ENCODE results near the gene HLA-DPB1. TPM values are rescaled to one million over a fixed set of nuclear protein-coding genes. Genes with fewer than 3 reads are reported as not detected.

The HLA-DPB1 gene
- total RNA-seq, 4 donors from 2014 or later = 33.8 to 44.7 (median 41.0) TPM

DNA sequence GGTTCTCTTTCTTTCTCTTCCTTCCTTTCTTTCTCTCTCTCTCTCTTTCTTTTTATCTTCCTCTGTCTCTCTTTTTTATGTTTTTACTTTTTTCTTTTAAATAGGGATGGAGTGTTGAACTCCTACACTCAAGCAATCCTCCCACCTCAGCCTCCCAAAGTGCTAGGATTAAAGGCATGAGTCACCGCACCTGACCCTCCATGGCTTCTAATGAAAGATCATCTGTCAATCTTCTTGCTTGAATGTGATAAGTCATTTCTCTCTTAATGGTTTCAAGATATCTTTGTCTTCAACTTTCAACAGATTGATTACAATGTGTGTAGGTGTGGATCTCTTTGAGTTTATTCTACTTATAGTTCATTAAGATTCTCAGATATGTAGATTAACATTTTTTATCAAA lies 41.2 kb upstream of the HLA-DPB1 start:
- 92 to 98% methylated on average over 1 of the region's 1 CpG for WGBS, 2 donors
- no peak for TF ChIP-seq POLR2A (IDR thresholded peaks at IDR 0.05)
- TF ChIP-seq, protein P1, sequence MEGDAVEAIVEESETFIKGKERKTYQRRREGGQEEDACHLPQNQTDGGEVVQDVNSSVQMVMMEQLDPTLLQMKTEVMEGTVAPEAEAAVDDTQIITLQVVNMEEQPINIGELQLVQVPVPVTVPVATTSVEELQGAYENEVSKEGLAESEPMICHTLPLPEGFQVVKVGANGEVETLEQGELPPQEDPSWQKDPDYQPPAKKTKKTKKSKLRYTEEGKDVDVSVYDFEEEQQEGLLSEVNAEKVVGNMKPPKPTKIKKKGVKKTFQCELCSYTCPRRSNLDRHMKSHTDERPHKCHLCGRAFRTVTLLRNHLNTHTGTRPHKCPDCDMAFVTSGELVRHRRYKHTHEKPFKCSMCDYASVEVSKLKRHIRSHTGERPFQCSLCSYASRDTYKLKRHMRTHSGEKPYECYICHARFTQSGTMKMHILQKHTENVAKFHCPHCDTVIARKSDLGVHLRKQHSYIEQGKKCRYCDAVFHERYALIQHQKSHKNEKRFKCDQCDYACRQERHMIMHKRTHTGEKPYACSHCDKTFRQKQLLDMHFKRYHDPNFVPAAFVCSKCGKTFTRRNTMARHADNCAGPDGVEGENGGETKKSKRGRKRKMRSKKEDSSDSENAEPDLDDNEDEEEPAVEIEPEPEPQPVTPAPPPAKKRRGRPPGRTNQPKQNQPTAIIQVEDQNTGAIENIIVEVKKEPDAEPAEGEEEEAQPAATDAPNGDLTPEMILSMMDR (IDR thresholded peaks at IDR 0.05) = no peak
- intact Hi-C loops (cut with DNase I) = no loop called here
- no peak for DNase-seq
- Histone ChIP-seq H3K36me3 (no peaks in the 10 kb centered on the region), H3K4me1 (no peaks in the 10 kb centered on the region), H3K27ac (no peak overlapping the region), H3K4me3 (replicated peaks in 1 of 3) (no peak overlapping the region), H3K27me3 (no peaks in the 10 kb centered on the region), H3K9me3 (no peaks in the 10 kb centered on the region)

- H3K27ac ChIP-seq = no peak overlapping the region
- H3K4me1 ChIP-seq = no peaks in the 10 kb centered on the region
- no peak for TF ChIP-seq POLR2A (IDR thresholded peaks at IDR 0.05)
- TF ChIP-seq, protein P1 (IDR thresholded peaks at IDR 0.05) = no peak
- H3K9me3 ChIP-seq = no peaks in the 10 kb centered on the region
- intact Hi-C loops (cut with DNase I) = no loop called here
- no peaks in the 10 kb centered on the region for H3K36me3 ChIP-seq
- WGBS, 2 donors = 55 to 68% methylated on average over 1 of the region's 1 CpG
- no peak overlapping the region for H3K4me3 ChIP-seq (replicated peaks in 1 of 3)
- no peak for DNase-seq
- no peaks in the 10 kb centered on the region for H3K27me3 ChIP-seq
Measured at GRCh38 chr6:33036535-33036934, 39.3 kb upstream of the HLA-DPB1 start.

GRCh38 chr6:33040157-33040556 lies 35.6 kb upstream of the HLA-DPB1 start:
- H3K4me1 ChIP-seq = no peaks in the 10 kb centered on the region
- H3K36me3 ChIP-seq = no peaks in the 10 kb centered on the region
- 89 to 94% methylated on average over 2 of the region's 2 CpGs for WGBS, 2 donors
- intact Hi-C loops (cut with DNase I) = no loop called here
- no peaks in the 10 kb centered on the region for H3K9me3 ChIP-seq
- H3K27me3 ChIP-seq = no peaks in the 10 kb centered on the region
- no peak for DNase-seq
- no peak overlapping the region for H3K27ac ChIP-seq
- no peak overlapping the region for H3K4me3 ChIP-seq (replicated peaks in 1 of 3)
- no peak for TF ChIP-seq POLR2A (IDR thresholded peaks at IDR 0.05)
- TF ChIP-seq, protein P1 (IDR thresholded peaks at IDR 0.05) = no peak

DNA sequence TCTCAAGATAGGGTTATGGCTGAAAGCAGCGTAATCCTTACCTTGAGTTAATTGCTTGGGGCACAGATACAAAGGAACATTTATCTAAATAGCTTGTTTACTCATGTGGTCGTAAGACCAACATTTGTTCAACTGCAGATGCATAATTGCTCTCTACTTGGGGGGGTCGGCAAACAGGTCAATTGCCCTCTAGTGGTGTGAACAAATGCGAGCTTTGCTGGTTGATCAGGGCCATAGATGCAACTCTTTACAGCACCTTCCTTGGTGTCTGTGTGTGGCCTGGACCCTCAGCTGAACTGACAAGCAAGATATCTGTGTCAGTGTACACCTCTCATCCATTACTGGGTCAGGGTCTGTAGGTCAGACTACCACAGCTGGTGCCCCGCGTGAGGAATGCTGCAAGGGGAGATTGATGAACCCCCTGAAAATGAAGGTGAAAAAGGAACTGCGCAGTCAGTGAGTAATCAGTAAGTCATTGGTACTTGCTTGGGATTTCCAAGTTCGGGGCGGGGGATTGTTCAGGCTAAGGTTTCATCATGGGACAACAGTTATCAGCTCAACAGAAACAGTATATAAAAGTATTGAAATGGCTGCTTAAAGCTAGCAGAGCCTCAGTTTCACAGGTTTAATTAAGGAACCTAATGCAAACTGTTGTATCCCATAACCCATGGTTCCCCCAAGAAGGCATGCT lies 26.3 kb upstream of the HLA-DPB1 start:
- Histone ChIP-seq H3K36me3 (no peaks in the 10 kb centered on the region), H3K4me3 (replicated peaks in 1 of 3) (no peak overlapping the region), H3K27me3 (no peaks in the 10 kb centered on the region), H3K27ac (no peak overlapping the region), H3K9me3 (no peaks in the 10 kb centered on the region), H3K4me1 (no peaks in the 10 kb centered on the region)
- TF ChIP-seq, protein P1 (IDR thresholded peaks at IDR 0.05) = no peak
- no peak for TF ChIP-seq POLR2A (IDR thresholded peaks at IDR 0.05)
- WGBS, 2 donors = 76 to 77% methylated on average over 9 of the region's 9 CpGs
- DNase-seq = no peak
- intact Hi-C loops (cut with DNase I) = no loop called here

- no peaks in the 10 kb centered on the region for H3K27me3 ChIP-seq
- no peak for TF ChIP-seq POLR2A (IDR thresholded peaks at IDR 0.05)
- TF ChIP-seq, protein P1 (IDR thresholded peaks at IDR 0.05) = no peak
- no peak for DNase-seq
- no peaks in the 10 kb centered on the region for H3K9me3 ChIP-seq
- no peak overlapping the region for H3K27ac ChIP-seq
- intact Hi-C loops (cut with DNase I) = no loop called here
- H3K36me3 ChIP-seq = no peaks in the 10 kb centered on the region
- no peaks in the 10 kb centered on the region for H3K4me1 ChIP-seq
- no peak overlapping the region for H3K4me3 ChIP-seq (replicated peaks in 1 of 3)
- whole genome bisulfite sequencing, 2 donors = 85 to 88% methylated on average over 5 to 6 of the region's 6 CpGs
Measured at GRCh38 chr6:33050014-33050810, 25.6 kb upstream of the HLA-DPB1 start.

All from thyroid gland (tissue), 4 donors.